GM21576 (cell line): ENCODE results near the gene ZNF146.
"Not testable (repeated sequence)": the region's sequence is repeated elsewhere in the genome, so short reads cannot be mapped to it uniquely, and the experiment has no call there.

Experiments used
- ATAC-seq: cut with Tn5 transposase; IDR thresholded peaks from one replicate; pipeline ENCODE4 v1.9.1; 2021; ENCODE audit warnings: mild to moderate bottlenecking, moderate library complexity; ENCODE audit not compliant: unreplicated experiment

Gene ZNF146

GRCh38 chr19:36225219-36225892, 10.4 kb downstream of the ZNF146 start:
- no peak for ATAC-seq

- not testable (repeated sequence) for ATAC-seq
These were observed 18.7 kb downstream of the ZNF146 start for GRCh38 chr19:36233626-36234025.

- no peak for ATAC-seq
These were observed 21.5 kb downstream of the ZNF146 start for GRCh38 chr19:36236304-36236945.

- ATAC-seq, result no peak
These were observed 22.0 kb downstream of the ZNF146 start for GRCh38 chr19:36236946-36237310.

- no peak for ATAC-seq
These were observed 29.2 kb downstream of the ZNF146 start for GRCh38 chr19:36244066-36244465.

GRCh38 chr19:36245210-36246005, 30.5 kb downstream of the ZNF146 start:
- ATAC-seq, result no peak

GRCh38 chr19:36246006-36246481, 31.1 kb downstream of the ZNF146 start:
- no peak for ATAC-seq

- no peak for ATAC-seq
These were observed 37.1 kb downstream of the ZNF146 start for GRCh38 chr19:36252047-36252446.

GRCh38 chr19:36254848-36255247, 39.9 kb downstream of the ZNF146 start:
- no peak for ATAC-seq

GRCh38 chr19:36255316-36255715, 40.4 kb downstream of the ZNF146 start:
- ATAC-seq, result no peak

- ATAC-seq, result no peak
These were observed 41.2 kb downstream of the ZNF146 start for GRCh38 chr19:36256064-36256463.

GRCh38 chr19:36256853-36257519, 42.1 kb downstream of the ZNF146 start:
- ATAC-seq, result no peak

- no peak for ATAC-seq
These were observed 42.6 kb downstream of the ZNF146 start for GRCh38 chr19:36257520-36257876.

GRCh38 chr19:36258028-36258875, 43.3 kb downstream of the ZNF146 start:
- no peak for ATAC-seq

GRCh38 chr19:36259211-36259610, 44.3 kb downstream of the ZNF146 start:
- no peak for ATAC-seq

GRCh38 chr19:36265064-36265463, 50.2 kb downstream of the ZNF146 start:
- no peak for ATAC-seq

- ATAC-seq, result no peak
These were observed 51.0 kb downstream of the ZNF146 start for GRCh38 chr19:36265856-36266374.

GRCh38 chr19:36266375-36266961, 51.6 kb downstream of the ZNF146 start:
- ATAC-seq, result no peak

- ATAC-seq, result no peak
These were observed 52.3 kb downstream of the ZNF146 start for GRCh38 chr19:36267061-36267845.
